ENCODE measurements around the gene AGA.

DNA sequence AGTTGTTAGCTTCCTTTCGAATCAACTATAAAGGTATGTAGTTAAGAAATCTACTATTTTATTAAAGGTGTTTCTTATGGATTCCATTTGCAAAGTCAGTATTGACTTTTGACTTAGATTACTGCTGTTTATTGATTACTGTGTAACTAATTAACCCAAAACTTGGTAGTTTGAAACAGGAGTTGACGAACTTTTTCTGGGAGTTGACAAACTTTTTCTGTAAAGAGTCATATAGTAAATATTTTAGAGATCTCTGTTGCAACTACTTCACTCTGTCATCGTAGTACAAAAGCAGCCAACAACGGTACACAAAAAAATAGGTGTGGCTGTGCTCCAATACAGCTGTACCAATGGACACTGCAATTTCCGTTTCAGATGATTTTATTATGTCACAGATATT lies 30.2 kb downstream of the AGA start:
- TF ChIP-seq ATF3 (IDR thresholded peaks at IDR 0.05; ENCODE audit: borderline replicate concordance, extremely low read depth, low read depth, low read length) (no peak), TCF12 (IDR thresholded peaks at IDR 0.05; ENCODE audit: low read depth, low read length) (no peak), SUPT20H (IDR thresholded peaks at IDR 0.05; ENCODE audit: borderline replicate concordance, control insufficient read depth, low read depth, low read length) (no peak)
- TF ChIP-seq, protein P1, sequence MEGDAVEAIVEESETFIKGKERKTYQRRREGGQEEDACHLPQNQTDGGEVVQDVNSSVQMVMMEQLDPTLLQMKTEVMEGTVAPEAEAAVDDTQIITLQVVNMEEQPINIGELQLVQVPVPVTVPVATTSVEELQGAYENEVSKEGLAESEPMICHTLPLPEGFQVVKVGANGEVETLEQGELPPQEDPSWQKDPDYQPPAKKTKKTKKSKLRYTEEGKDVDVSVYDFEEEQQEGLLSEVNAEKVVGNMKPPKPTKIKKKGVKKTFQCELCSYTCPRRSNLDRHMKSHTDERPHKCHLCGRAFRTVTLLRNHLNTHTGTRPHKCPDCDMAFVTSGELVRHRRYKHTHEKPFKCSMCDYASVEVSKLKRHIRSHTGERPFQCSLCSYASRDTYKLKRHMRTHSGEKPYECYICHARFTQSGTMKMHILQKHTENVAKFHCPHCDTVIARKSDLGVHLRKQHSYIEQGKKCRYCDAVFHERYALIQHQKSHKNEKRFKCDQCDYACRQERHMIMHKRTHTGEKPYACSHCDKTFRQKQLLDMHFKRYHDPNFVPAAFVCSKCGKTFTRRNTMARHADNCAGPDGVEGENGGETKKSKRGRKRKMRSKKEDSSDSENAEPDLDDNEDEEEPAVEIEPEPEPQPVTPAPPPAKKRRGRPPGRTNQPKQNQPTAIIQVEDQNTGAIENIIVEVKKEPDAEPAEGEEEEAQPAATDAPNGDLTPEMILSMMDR (IDR thresholded peaks at IDR 0.05 in 2 of 3, conservative IDR thresholded peaks at IDR 0.05 in 1 of 3; ENCODE audit: control insufficient read depth in 2 of 3, extremely low read depth in 1 of 3, insufficient read depth in 1 of 3, low read depth in 3 of 3, low read length in 3 of 3), result no peak
